GM23248 (cell line): ENCODE data around the gene P2RY1. TPM values are rescaled to one million over a fixed set of nuclear protein-coding genes. Genes with fewer than 3 reads are reported as not detected.

Experiments used
- DNase-seq: peaks from one replicate; pipeline ENCODE4 v3.0.0-alpha.2; 2015
- H2AFZ ChIP-seq: fragments of 200-600 bp; sonication (generic); 2 replicates; pipeline ENCODE4 v1.6.1; 2016; ENCODE audit warnings: antibody characterized with exemption
- H3F3A ChIP-seq: fragments of 200-600 bp; sonication (generic); 2 replicates; pipeline ENCODE4 v1.6.1; 2016; ENCODE audit warnings: mild to moderate bottlenecking, antibody characterized with exemption, mixed run types; ENCODE audit not compliant: insufficient read depth
- H3K27ac ChIP-seq: fragments of 200-600 bp; sonication (generic); 2 replicates; pipeline ENCODE4 v1.5.1; 2016; ENCODE audit warnings: mild to moderate bottlenecking
- H3K27me3 ChIP-seq: fragments of 200-600 bp; sonication (generic); replicated peaks from 2 replicates; pipeline ENCODE4 v1.6.1; 2016; ENCODE audit warnings: mild to moderate bottlenecking; ENCODE audit not compliant: insufficient read depth
- H3K36me3 ChIP-seq: fragments of 200-600 bp; sonication (generic); 2 replicates; pipeline ENCODE4 v1.6.1; 2016; ENCODE audit warnings: low read depth, mild to moderate bottlenecking
- H3K4me1 ChIP-seq: fragments of 200-600 bp; sonication (generic); 2 replicates; pipeline ENCODE4 v1.6.1; 2016; ENCODE audit warnings: mild to moderate bottlenecking; ENCODE audit not compliant: insufficient read depth
- H3K4me2 ChIP-seq: fragments of 200-600 bp; sonication (generic); one replicate; pipeline ENCODE4 v1.6.1; 2016; ENCODE audit warnings: mild to moderate bottlenecking; ENCODE audit not compliant: unreplicated experiment
- H3K4me3 ChIP-seq: fragments of 200-600 bp; sonication (generic); 2 replicates; pipeline ENCODE4 v1.5.1; 2016; ENCODE audit warnings: mild to moderate bottlenecking
- H3K79me2 ChIP-seq: fragments of 200-600 bp; sonication (generic); 2 replicates; pipeline ENCODE4 v1.6.1; 2016; ENCODE audit warnings: mild to moderate bottlenecking; ENCODE audit not compliant: insufficient read depth
- H3K9ac ChIP-seq: fragments of 200-600 bp; sonication (generic); 2 replicates; pipeline ENCODE4 v1.6.1; 2016; ENCODE audit warnings: mild to moderate bottlenecking
- H3K9me2 ChIP-seq: fragments of 200-600 bp; sonication (generic); 2 replicates; pipeline ENCODE4 v1.6.1; 2016; ENCODE audit warnings: mixed run types, mild to moderate bottlenecking, moderate library complexity; ENCODE audit not compliant: insufficient read depth
- H3K9me3 ChIP-seq: fragments of 200-600 bp; sonication (generic); one replicate; pipeline ENCODE4 v1.6.1; 2017; ENCODE audit warnings: low read depth
- H4K20me1 ChIP-seq: fragments of 200-600 bp; sonication (generic); 2 replicates; pipeline ENCODE4 v1.6.0; 2016; ENCODE audit not compliant: insufficient read depth
- EZH2 ChIP-seq: fragments of 200-600 bp; sonication (generic); IDR thresholded peaks from 2 replicates; pipeline ENCODE4 v1.6.1; 2018; ENCODE audit warnings: antibody characterized with exemption, mild to moderate bottlenecking; ENCODE audit not compliant: insufficient read depth, poor library complexity, severe bottlenecking
- EZH2phosphoT487 ChIP-seq: fragments of 200-600 bp; sonication (generic); IDR thresholded peaks from 2 replicates; pipeline ENCODE4 v1.6.1; 2018; ENCODE audit warnings: antibody characterized with exemption, moderate library complexity, mild to moderate bottlenecking, low read depth; ENCODE audit not compliant: insufficient read depth
- WGBS, 2 experiments: methylation state at CpG; one replicate each; pipeline ENCODE4 v1.1.6; 2015 to 2017; ENCODE audit warnings: low lambda C conversion rate in 2 of 2, low coverage in 1 of 2; ENCODE audit errors: missing lambda C conversion rate in 2 of 2; 5-methylcytosine and 5-hydroxymethylcytosine counted together
- in situ Hi-C: fragments of 300-500 bp; cut with MboI; formaldehyde crosslinking; loops from 2 replicates; pipeline ENCODE4 v1.15.0; 2020
- polyA plus RNA-seq: library from polyadenylated mRNA; unstranded; fragments of >200 nt; fragmentation: Nextera tagmentation; extraction: Ambion mirVana; gene quantifications from 2 replicates; pipeline ENCODE4 v1.2.1, GENCODE V29; 2016
- total RNA-seq: library from RNA; depleted of rRNA; stranded (reverse); fragments of >200 nt; shearing (Covaris generic); gene quantifications from 2 replicates; pipeline ENCODE4 v1.2.3, GENCODE V29; 2014

Gene P2RY1
- total and polyA plus RNA-seq, 2 experiments from 2014 or later, result 0.09 to 0.22 TPM

DNA sequence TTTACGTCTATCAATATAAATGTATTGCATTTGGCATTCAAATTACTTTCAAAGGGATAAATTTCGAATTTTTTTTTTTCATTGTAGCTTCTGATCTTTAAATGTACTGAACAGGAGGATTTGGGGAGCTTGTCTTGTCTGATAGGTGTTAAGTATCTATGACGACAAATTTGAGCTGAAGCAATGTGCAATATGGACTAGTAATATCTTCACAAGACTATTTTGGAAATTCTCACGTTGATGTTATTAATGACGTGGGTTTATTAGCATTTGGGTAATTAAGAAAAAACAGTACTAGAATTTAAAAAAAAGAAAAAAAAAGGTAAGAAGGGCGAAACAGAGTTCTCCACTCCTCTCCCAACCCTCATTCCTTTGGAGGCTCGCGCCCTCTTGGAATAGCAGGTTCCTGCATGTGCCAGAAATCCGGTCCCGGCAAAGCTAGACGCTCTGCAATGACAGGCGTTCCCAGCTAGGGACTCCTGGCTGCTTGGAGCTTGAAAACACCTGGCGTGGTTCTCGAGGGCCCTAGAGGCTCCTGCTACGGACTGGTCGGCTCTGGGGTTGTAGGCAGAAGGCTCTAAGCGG, 648 bp upstream of the P2RY1 start:
- H3K27ac ChIP-seq, result no peak overlapping the region
- no peaks in the 10 kb centered on the region for H3K36me3 ChIP-seq
- no peaks in the 10 kb centered on the region for H3F3A ChIP-seq
- 22 to 24% methylated on average over 17 of the region's 17 CpGs for WGBS, 2 experiments
- peak overlapping the region; percentile 72 for H3K4me3 ChIP-seq
- no peaks in the 10 kb centered on the region for H3K79me2 ChIP-seq
- in situ Hi-C loops, result no loop called here
- peak overlapping the region; percentile 88 for H2AFZ ChIP-seq
- peaks cover 25% of the 10 kb centered on the region for H3K27me3 ChIP-seq
- no peak for DNase-seq
- H4K20me1 ChIP-seq, result no peaks in the 10 kb centered on the region
- H3K9me2 ChIP-seq, result no peaks in the 10 kb centered on the region
- H3K9ac ChIP-seq, result no peak overlapping the region
- TF ChIP-seq EZH2phosphoT487 (no peak), EZH2 (no peak)
- H3K4me1 ChIP-seq, result no peaks in the 10 kb centered on the region
- H3K4me2 ChIP-seq, result peak overlapping the region; percentile 77
- no peaks in the 10 kb centered on the region for H3K9me3 ChIP-seq

- no peak overlapping the region for H3K9ac ChIP-seq
- in situ Hi-C loops, result no loop called here
- H3F3A ChIP-seq, result no peaks in the 10 kb centered on the region
- peak overlapping the region; percentile 72 for H3K4me3 ChIP-seq
- H3K79me2 ChIP-seq, result no peaks in the 10 kb centered on the region
- peaks cover 25% of the 10 kb centered on the region for H3K27me3 ChIP-seq
- H3K27ac ChIP-seq, result no peak overlapping the region
- 5 to 6% methylated on average over 31 to 33 of the region's 47 CpGs for WGBS, 2 experiments
- no peaks in the 10 kb centered on the region for H3K9me3 ChIP-seq
- H4K20me1 ChIP-seq, result no peaks in the 10 kb centered on the region
- peak overlapping the region; percentile 88 for H2AFZ ChIP-seq
- peak; percentile 21 for DNase-seq
- H3K36me3 ChIP-seq, result no peaks in the 10 kb centered on the region
- no peaks in the 10 kb centered on the region for H3K4me1 ChIP-seq
- TF ChIP-seq EZH2, result no peak
- no peak for TF ChIP-seq EZH2phosphoT487
- H3K4me2 ChIP-seq, result peak overlapping the region; percentile 77
- no peaks in the 10 kb centered on the region for H3K9me2 ChIP-seq
These were observed 721 bp downstream of the P2RY1 start for GRCh38 chr3:152835601-152836102.

DNA sequence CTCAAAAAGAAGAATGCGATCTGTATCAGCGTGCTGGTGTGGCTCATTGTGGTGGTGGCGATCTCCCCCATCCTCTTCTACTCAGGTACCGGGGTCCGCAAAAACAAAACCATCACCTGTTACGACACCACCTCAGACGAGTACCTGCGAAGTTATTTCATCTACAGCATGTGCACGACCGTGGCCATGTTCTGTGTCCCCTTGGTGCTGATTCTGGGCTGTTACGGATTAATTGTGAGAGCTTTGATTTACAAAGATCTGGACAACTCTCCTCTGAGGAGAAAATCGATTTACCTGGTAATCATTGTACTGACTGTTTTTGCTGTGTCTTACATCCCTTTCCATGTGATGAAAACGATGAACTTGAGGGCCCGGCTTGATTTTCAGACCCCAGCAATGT, 1.3 kb downstream of the P2RY1 start:
- Histone ChIP-seq H3F3A (no peaks in the 10 kb centered on the region), H3K9ac (no peak overlapping the region), H4K20me1 (no peaks in the 10 kb centered on the region), H3K4me1 (no peaks in the 10 kb centered on the region), H3K9me2 (no peaks in the 10 kb centered on the region), H2AFZ (no peak overlapping the region), H3K4me3 (peak overlapping the region; percentile 72; the same call in 1 of the 2 replicates), H3K27me3 (peaks cover 25% of the 10 kb centered on the region), H3K9me3 (no peaks in the 10 kb centered on the region), H3K36me3 (no peaks in the 10 kb centered on the region), H3K79me2 (no peaks in the 10 kb centered on the region), H3K4me2 (no peak overlapping the region), H3K27ac (no peak overlapping the region)
- 83 to 86% methylated on average over 14 of the region's 14 CpGs for WGBS, 2 experiments
- in situ Hi-C loops, result no loop called here
- DNase-seq, result no peak
- TF ChIP-seq EZH2phosphoT487 (no peak), EZH2 (no peak)

DNA sequence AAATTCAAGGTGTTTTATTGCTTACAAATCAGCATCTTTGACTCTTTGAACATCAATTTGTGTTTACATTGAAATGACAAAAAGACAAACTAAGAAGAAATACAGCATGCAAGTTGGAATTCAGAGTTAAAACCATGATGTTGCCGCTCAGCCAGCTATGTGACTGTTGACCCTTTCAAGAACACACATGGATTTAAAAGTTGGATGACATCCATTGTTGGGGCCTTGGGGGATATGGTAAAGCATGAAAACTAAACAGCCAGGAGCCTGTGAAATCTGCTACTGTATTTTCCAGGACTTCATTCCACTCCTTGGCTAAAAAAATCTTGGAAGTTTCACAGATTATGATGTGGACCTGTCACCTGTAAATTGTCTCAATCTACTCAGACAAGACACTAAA, 4.6 kb downstream of the P2RY1 start:
- Histone ChIP-seq H2AFZ (no peak overlapping the region), H4K20me1 (no peaks in the 10 kb centered on the region), H3K27ac (no peak overlapping the region), H3K27me3 (peaks cover 25% of the 10 kb centered on the region), H3K9ac (no peak overlapping the region), H3K4me3 (no peak overlapping the region), H3K79me2 (no peaks in the 10 kb centered on the region), H3K9me2 (no peaks in the 10 kb centered on the region), H3K4me1 (no peaks in the 10 kb centered on the region), H3K36me3 (no peaks in the 10 kb centered on the region), H3K4me2 (no peak overlapping the region), H3F3A (no peaks in the 10 kb centered on the region), H3K9me3 (no peaks in the 10 kb centered on the region)
- WGBS, 2 experiments, result 86 to 95% methylated on average over 1 of the region's 1 CpG
- TF ChIP-seq EZH2phosphoT487, result no peak
- no peak for TF ChIP-seq EZH2
- in situ Hi-C loops, result no loop called here
- DNase-seq, result no peak

- H4K20me1 ChIP-seq, result no peaks in the 10 kb centered on the region
- no peak overlapping the region for H3K9ac ChIP-seq
- WGBS, 2 experiments, result 69 to 71% methylated on average over 1 of the region's 1 CpG
- no peaks in the 10 kb centered on the region for H3K9me2 ChIP-seq
- H3K4me2 ChIP-seq, result no peak overlapping the region
- no peaks in the 10 kb centered on the region for H3K9me3 ChIP-seq
- no peaks in the 10 kb centered on the region for H3F3A ChIP-seq
- no peak overlapping the region for H3K27ac ChIP-seq
- DNase-seq, result no peak
- no peak for TF ChIP-seq EZH2
- peaks cover 21% of the 10 kb centered on the region for H3K27me3 ChIP-seq
- H3K4me3 ChIP-seq, result no peak overlapping the region
- H3K36me3 ChIP-seq, result no peaks in the 10 kb centered on the region
- in situ Hi-C loops, result no loop called here
- no peaks in the 10 kb centered on the region for H3K4me1 ChIP-seq
- no peaks in the 10 kb centered on the region for H3K79me2 ChIP-seq
- no peak overlapping the region for H2AFZ ChIP-seq
These were observed 6.2 kb downstream of the P2RY1 start for GRCh38 chr3:152841131-152841530.
